Measurements from ENCODE around the gene COA1.

GRCh38 chr7:43666938-43667337 lies 62.4 kb downstream of the COA1 start:
- no peak for TF ChIP-seq CTCF (conservative IDR thresholded peaks at IDR 0.05; ENCODE audit: low read length)
- TF ChIP-seq EZH2phosphoT487 (IDR thresholded peaks at IDR 0.05; ENCODE audit: borderline replicate concordance, low read depth, low read length) = no peak
